BJ (cell line): ENCODE results near the gene MTHFSD. TPM values are rescaled to one million over a fixed set of nuclear protein-coding genes. Genes with fewer than 3 reads are reported as not detected.

ENCODE experiments used
- CTCF ChIA-PET: fragments of 350-600 bp; formaldehyde crosslinking; extraction: SDS; loops from one replicate; lab custom pipeline; 2021; ENCODE audit warnings: antibody characterized with exemption, inconsistent platforms; lab: Yijun Ruan, JAX
- POLR2A ChIA-PET: fragments of 300-600 bp; sonication (Branson Sonifier 250); formaldehyde crosslinking; extraction: SDS; loops from one replicate; lab custom pipeline; 2021; ENCODE audit warnings: antibody characterized with exemption; lab: Charles Lee
- DNase-seq: peaks from one replicate; pipeline ENCODE4 v3.0.0-alpha.2; 2011; ENCODE audit warnings: low read depth
- H3K27me3 ChIP-seq: 2 replicates; pipeline ENCODE4 v1.6.0; 2011; ENCODE audit warnings: low read length; ENCODE audit not compliant: control insufficient read depth, insufficient read depth
- H3K36me3 ChIP-seq: 2 replicates; pipeline ENCODE4 v1.5.1; 2011; ENCODE audit warnings: low read length; ENCODE audit not compliant: control insufficient read depth, insufficient read depth
- H3K4me3 ChIP-seq: 2 replicates; pipeline ENCODE4 v1.5.1; 2011; ENCODE audit warnings: low read depth, mild to moderate bottlenecking, control low read depth, low read length
- CTCF ChIP-seq: IDR thresholded peaks from 2 replicates; pipeline ENCODE4 v1.5.1; 2011; ENCODE audit warnings: low read depth, mild to moderate bottlenecking, control low read depth, inconsistent platforms, low read length, moderate library complexity; ENCODE audit not compliant: insufficient read depth
- polyA plus RNA-seq: library from polyadenylated mRNA; depleted of rRNA; stranded (reverse); fragments of >200 nt; gene quantifications from 2 replicates; pipeline ENCODE4 v1.2.3, GENCODE V29; 2011

Gene MTHFSD
- polyA plus RNA-seq, 1 experiment = 17.2 TPM

GRCh38 chr16:86536621-86537020, 18.4 kb downstream of the MTHFSD start:
- no peaks in the 10 kb centered on the region for H3K27me3 ChIP-seq
- H3K36me3 ChIP-seq = peaks cover 31% of the 10 kb centered on the region
- DNase-seq = no peak
- H3K4me3 ChIP-seq = no peak overlapping the region
- POLR2A ChIA-PET = no interaction called here
- TF ChIP-seq CTCF = no peak
- CTCF ChIA-PET = interaction anchor here (1.1 kb wide), 1 partner anchor 16 kb away, joined by 3 read pairs; no protein-coding TSS in a partner anchor

- TF ChIP-seq CTCF = no peak
- ChIA-PET POLR2A (no interaction called here), CTCF (interaction anchor here (0.5 to 0.9 kb wide), 2 partner anchors 8 to 18 kb away, joined by 3 read pairs; no protein-coding TSS in a partner anchor)
- H3K36me3 ChIP-seq = peaks cover 20% of the 10 kb centered on the region
- no peak overlapping the region for H3K4me3 ChIP-seq
- no peak for DNase-seq
- no peaks in the 10 kb centered on the region for H3K27me3 ChIP-seq
Measured at GRCh38 chr16:86534779-86535615, 20.0 kb downstream of the MTHFSD start.

GRCh38 chr16:86533767-86534351, 21.2 kb downstream of the MTHFSD start:
- H3K4me3 ChIP-seq = no peak overlapping the region
- CTCF ChIA-PET = interaction anchor here (1.4 kb wide), 1 partner anchor 16 kb away, joined by 5 read pairs; no protein-coding TSS in a partner anchor
- H3K27me3 ChIP-seq = no peaks in the 10 kb centered on the region
- POLR2A ChIA-PET = no interaction called here
- TF ChIP-seq CTCF = no peak
- DNase-seq = no peak
- peaks cover 17% of the 10 kb centered on the region for H3K36me3 ChIP-seq

GRCh38 chr16:86533076-86533475, 22.0 kb downstream of the MTHFSD start:
- no peak for DNase-seq
- CTCF ChIA-PET = interaction anchor here (1.3 to 1.4 kb wide), 2 partner anchors 15 to 460 kb away, joined by 5 read pairs; no protein-coding TSS in a partner anchor
- peaks cover 11% of the 10 kb centered on the region for H3K36me3 ChIP-seq
- POLR2A ChIA-PET = no interaction called here
- H3K27me3 ChIP-seq = no peaks in the 10 kb centered on the region
- no peak overlapping the region for H3K4me3 ChIP-seq
- no peak for TF ChIP-seq CTCF

GRCh38 chr16:86532526-86532815, 22.6 kb downstream of the MTHFSD start:
- DNase-seq = no peak
- POLR2A ChIA-PET = no interaction called here
- CTCF ChIA-PET = interaction anchor here (1.3 to 1.4 kb wide), 2 partner anchors 15 to 459 kb away, joined by 5 read pairs; no protein-coding TSS in a partner anchor

More at GRCh38 chr16:86532526-86532815, 22.6 kb downstream of the MTHFSD start:
- H3K36me3 ChIP-seq = peaks cover 7% of the 10 kb centered on the region
- H3K4me3 ChIP-seq = no peak overlapping the region
- H3K27me3 ChIP-seq = no peaks in the 10 kb centered on the region
- TF ChIP-seq CTCF = no peak
